Measurements from ENCODE around the gene WDR45B. TPM values are rescaled to one million over a fixed set of nuclear protein-coding genes. Genes with fewer than 3 reads are reported as not detected.
"Not testable (repeated sequence)": the region's sequence is repeated elsewhere in the genome, so short reads cannot be mapped to it uniquely, and the experiment has no call there.

Gene WDR45B
- polyA plus RNA-seq, 1 donor = 106 TPM

DNA sequence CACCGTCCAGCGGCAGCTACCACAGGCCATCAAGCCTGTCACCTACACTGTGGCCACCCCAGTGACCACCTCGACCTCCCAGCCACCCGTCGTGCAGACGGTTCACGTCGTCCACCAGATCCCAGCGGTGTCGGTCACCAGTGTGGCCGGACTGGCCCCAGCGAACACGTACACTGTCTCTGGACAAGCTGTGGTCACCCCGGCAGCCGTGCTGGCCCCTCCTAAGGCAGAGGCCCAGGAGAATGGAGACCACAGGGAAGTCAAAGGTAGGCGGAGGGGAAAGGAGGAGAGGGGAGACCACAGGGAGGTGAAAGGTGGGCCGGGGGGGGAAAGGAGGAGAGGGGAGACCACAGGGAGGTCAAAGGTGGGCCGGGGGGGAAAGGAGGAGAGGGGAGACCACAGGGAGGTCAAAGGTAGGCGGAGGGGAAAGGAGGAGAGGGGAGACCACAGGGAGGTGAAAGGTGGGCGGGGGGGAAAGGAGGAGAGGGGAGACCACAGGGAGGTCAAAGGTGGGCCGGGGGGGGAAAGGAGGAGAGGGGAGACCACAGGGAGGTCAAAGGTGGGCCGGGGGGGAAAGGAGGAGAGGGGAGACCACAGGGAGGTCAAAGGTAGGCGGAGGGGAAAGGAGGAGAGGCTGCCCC lies 62.2 kb downstream of the WDR45B start:
- not testable (repeated sequence) for DNase-seq

DNA sequence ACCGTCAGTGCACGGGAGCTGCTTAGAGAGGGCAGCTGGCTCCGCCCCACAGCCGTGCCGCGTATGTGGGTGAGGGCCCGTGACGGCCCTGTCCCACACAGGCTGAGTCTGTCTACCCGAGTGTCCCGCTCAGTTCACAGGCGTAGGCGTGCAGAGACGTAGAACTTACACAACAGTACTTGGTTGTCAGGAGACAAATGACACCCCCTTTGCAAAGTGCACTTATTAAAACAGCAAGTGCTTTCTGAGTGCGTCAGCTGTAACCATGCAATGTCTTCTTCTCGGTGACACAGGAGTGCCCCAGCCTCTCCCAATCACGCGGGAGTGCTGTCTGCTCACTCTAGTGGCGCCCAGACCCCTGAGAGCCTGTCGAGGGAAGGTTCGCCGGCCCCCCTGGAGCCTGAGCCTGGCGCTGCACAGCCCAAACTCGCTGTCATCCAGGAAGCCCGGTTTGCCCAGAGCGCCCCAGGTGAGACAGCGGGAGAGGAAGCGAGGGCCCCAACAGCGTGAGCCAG lies 64.5 kb downstream of the WDR45B start:
- no peak for DNase-seq

GRCh38 chr17:82582709-82583108 lies 65.5 kb downstream of the WDR45B start:
- DNase-seq = no peak

DNA sequence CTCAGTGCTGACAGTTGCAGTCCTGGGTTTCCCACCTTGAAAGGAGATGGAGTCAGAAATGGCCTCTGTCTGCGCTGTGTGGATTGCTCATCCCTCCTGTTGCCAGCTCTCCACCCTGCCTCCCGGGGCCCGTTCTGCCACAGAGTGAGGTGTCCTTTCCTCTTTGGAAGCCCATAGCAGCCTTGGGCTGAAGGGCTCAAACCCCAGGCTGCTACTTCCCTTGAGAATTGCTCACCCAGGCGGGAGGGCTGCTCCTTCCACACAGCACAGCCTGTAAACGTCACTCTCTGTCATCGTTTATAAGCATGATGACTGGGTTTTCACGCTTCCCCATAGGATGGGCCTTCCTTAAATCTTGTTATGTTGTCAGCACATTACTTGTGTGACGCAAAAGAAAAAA lies 66.0 kb downstream of the WDR45B start:
- no peak for DNase-seq

- DNase-seq = not testable (repeated sequence)
Observed at GRCh38 chr17:82579969-82580368, 68.3 kb downstream of the WDR45B start.

- DNase-seq = no peak
Observed at GRCh38 chr17:82577300-82577699, 70.9 kb downstream of the WDR45B start.

- not testable (repeated sequence) for DNase-seq
Observed at GRCh38 chr17:82575581-82576221, 72.5 kb downstream of the WDR45B start.

GRCh38 chr17:82574041-82574440 lies 74.2 kb downstream of the WDR45B start:
- DNase-seq = no peak

GRCh38 chr17:82571855-82572254 lies 76.4 kb downstream of the WDR45B start:
- no peak for DNase-seq

DNA sequence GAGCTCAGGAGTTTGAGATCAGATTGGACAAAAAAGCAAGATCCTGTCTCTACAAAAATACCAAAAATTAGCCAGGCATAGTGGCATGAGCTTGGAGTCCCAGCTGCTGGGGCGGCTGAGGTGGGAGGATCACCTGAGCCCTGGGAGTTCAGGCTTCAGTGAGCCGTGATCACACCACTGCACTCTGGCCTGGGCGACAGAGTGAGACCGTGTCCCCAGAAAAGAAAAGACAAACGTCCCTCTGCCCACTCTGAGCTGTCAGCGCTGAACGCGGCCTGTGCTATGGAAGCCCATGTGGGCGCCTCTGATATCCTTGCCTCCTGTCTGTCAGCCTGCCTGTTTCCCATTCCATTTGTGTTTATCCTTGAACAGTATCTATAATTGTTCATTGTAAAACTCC lies 78.0 kb downstream of the WDR45B start:
- no peak for DNase-seq

DNA sequence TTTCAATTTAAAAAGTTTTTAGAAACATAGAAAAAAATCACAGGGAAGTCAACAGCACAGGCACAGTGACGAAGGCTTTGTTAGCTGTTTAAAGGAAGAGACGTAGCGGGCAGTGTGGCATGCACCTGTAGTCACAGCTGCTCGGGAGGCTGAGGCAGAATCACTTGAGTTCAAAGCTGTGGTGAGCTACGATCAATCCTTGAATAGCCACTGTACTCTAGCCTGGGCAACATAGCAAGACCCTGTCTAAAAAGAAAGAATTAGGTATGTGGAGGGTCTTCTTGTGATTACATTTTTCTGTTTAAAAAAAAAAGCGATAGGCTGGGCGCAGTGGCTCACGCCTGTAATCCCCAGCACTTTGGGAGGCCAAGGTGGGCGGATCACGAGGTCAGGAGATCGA lies 78.6 kb downstream of the WDR45B start:
- DNase-seq = no peak

GRCh38 chr17:82568997-82569393 lies 79.2 kb downstream of the WDR45B start:
- no peak for DNase-seq

GRCh38 chr17:82567286-82567685 lies 81.0 kb downstream of the WDR45B start:
- DNase-seq = no peak

DNA sequence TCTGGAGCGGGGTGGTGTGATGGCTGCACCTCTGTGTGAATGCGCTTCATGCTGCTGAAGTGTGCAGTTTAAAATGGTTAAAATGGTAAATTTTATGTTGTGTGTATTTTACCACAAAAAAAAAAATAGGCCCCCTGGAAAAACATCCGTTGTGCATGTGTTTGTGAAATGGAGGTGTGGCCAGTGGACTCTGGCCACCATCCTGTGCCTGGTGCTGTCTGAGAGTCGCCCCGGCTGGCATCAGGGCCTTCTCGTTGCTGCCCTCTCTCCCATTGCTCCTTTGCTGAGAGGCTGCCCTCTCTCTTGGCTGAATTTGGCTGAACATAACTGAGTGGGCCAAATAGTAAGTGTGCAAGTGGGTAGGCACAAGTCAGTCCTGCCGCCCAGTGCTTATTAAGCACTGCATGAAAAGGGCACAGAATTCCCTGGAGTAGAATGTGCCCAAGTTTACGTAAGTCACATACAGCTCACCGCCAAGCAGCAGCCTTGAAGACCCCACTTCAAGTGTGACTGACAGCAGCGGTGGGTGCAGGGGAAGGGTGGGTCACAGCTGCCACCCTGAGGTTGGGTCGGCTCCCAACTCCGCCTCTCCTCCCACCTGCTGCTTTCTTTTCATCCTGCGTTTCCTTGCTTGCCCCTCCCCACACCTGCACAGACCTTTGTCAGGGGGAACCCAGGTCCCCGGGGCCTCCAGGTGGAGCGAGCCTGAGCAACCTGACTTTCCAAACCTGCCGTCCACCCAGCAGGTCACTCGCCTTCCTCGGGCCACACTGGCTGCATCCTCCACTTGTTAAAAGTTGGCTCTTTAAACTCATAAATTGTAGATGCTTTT lies 81.9 kb downstream of the WDR45B start:
- no peak for DNase-seq

GRCh38 chr17:82565551-82565950 lies 82.7 kb downstream of the WDR45B start:
- DNase-seq = no peak

Other genes with a start within 250 kb of the WDR45B start
- 29.3 TPM for gene HEXD, start 230.1 kb downstream of the WDR45B start, polyA plus RNA-seq (ENCODE audit: insufficient read length)
- 23.2 TPM for gene OGFOD3, start 229.9 kb downstream of the WDR45B start, polyA plus RNA-seq (ENCODE audit: insufficient read length)
- 43.3 TPM for gene CYBC1, start 197.7 kb downstream of the WDR45B start, polyA plus RNA-seq (ENCODE audit: insufficient read length)
- 98.1 TPM for gene NARF, start 189.7 kb downstream of the WDR45B start, polyA plus RNA-seq (ENCODE audit: insufficient read length)
- 38.3 TPM for gene FOXK2, start 128.7 kb downstream of the WDR45B start, polyA plus RNA-seq (ENCODE audit: insufficient read length)
- 16.3 TPM for gene RAB40B, start 50.3 kb upstream of the WDR45B start, polyA plus RNA-seq (ENCODE audit: insufficient read length)
- 49.4 TPM for gene FN3KRP, start 68.3 kb upstream of the WDR45B start, polyA plus RNA-seq (ENCODE audit: insufficient read length)
- gene FN3K, start 87.2 kb upstream of the WDR45B start, polyA plus RNA-seq (ENCODE audit: insufficient read length) = 29.7 TPM
- gene TBCD, start 103.6 kb upstream of the WDR45B start, polyA plus RNA-seq (ENCODE audit: insufficient read length) = 76.4 TPM
- 1.5 TPM for gene ZNF750, start 191.6 kb upstream of the WDR45B start, polyA plus RNA-seq (ENCODE audit: insufficient read length)